ENCODE data around the gene KCNIP4.

DNA sequence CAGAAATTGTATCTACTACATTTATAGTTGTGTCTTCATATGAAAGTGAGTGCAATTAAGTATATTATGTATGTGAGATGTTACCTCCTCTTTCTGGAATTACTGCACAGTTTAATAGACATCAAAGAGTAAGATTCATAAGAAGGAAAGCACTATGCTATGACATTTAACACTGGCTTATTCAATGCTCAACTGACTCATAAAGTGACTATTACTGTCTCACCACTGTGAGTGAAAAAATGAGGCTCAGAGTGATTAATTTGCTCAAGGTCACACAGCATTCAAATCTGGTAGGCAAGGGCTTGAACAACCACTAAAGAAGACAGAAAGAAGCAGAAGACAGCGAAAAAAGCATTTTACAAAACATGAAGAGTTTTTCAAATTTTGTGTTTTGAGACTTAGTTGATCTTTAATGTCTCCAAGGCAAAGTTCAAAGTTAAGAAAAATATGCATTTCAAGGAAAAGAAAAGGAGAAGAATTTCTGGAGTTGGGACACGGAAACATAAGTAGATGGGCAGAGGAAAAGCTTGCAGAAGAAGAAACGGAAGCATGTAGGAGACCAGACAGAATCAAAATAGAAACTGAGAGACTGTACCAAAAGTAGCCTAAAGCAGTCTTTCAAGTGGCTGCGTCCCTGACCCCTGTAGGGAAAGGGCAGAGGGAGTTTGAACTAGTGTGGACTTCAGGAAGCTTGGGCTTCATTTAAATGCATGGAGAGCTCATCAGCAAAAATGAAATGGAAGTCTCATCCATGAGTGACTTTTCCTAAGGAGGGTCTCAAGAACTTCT, 66.3 kb downstream of the KCNIP4 start:
- TF ChIP-seq, protein P1, sequence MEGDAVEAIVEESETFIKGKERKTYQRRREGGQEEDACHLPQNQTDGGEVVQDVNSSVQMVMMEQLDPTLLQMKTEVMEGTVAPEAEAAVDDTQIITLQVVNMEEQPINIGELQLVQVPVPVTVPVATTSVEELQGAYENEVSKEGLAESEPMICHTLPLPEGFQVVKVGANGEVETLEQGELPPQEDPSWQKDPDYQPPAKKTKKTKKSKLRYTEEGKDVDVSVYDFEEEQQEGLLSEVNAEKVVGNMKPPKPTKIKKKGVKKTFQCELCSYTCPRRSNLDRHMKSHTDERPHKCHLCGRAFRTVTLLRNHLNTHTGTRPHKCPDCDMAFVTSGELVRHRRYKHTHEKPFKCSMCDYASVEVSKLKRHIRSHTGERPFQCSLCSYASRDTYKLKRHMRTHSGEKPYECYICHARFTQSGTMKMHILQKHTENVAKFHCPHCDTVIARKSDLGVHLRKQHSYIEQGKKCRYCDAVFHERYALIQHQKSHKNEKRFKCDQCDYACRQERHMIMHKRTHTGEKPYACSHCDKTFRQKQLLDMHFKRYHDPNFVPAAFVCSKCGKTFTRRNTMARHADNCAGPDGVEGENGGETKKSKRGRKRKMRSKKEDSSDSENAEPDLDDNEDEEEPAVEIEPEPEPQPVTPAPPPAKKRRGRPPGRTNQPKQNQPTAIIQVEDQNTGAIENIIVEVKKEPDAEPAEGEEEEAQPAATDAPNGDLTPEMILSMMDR (conservative IDR thresholded peaks at IDR 0.05; ENCODE audit: low read length) = no peak
- TF ChIP-seq EZH2phosphoT487 (IDR thresholded peaks at IDR 0.05; ENCODE audit: borderline replicate concordance) = no peak
